Neural progenitor cell (in vitro differentiated cells): Measurements from ENCODE around the gene NUP62.

Experiments used
- EZH2 ChIP-seq: fragments of 200-600 bp; sonication (generic); IDR thresholded peaks from 2 replicates; pipeline ENCODE4 v1.6.1; 2017; ENCODE audit warnings: antibody characterized with exemption, mild to moderate bottlenecking, moderate library complexity
- TF ChIP-seq, protein P1 (sequence below): fragments of 200-600 bp; sonication (generic); IDR thresholded peaks from 2 replicates; pipeline ENCODE4 v1.5.1; 2017; ENCODE audit warnings: antibody characterized with exemption, mild to moderate bottlenecking

DNA sequence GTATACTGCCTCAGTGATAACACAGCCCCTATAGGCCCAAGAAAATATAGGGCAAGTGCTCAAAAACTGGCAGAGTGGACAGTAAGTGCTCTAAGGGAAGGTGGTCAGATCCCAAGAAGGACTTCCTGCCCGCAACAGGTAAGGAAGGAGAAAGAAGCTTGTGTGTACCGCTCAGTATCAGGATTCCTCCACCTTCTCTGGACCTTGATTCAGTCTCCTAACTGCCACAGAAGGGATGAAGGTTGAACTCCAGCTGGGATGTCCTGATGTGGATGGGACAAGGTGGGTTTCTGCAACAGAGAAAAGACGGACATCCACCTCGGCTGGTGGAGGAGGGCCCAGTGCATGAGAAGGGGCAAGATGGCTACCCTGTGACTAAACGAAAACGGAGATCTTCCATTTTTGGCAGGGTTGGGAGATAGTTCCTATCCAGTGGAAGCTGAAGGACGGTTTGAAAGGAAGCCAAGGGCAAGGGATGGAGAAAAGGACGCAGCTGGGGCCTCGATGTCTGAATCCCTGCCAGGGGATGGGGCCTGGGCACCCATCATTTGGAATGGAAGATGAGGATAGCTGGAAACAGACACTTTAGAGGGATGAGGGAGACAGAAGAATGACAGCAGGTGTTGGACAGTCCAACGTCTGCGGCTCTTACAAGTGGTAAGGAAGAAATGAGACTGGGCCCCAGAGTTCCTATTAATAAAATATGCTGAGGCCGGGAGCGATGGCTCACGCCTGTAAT lies 1.6 kb downstream of the NUP62 start:
- TF ChIP-seq, protein P1, sequence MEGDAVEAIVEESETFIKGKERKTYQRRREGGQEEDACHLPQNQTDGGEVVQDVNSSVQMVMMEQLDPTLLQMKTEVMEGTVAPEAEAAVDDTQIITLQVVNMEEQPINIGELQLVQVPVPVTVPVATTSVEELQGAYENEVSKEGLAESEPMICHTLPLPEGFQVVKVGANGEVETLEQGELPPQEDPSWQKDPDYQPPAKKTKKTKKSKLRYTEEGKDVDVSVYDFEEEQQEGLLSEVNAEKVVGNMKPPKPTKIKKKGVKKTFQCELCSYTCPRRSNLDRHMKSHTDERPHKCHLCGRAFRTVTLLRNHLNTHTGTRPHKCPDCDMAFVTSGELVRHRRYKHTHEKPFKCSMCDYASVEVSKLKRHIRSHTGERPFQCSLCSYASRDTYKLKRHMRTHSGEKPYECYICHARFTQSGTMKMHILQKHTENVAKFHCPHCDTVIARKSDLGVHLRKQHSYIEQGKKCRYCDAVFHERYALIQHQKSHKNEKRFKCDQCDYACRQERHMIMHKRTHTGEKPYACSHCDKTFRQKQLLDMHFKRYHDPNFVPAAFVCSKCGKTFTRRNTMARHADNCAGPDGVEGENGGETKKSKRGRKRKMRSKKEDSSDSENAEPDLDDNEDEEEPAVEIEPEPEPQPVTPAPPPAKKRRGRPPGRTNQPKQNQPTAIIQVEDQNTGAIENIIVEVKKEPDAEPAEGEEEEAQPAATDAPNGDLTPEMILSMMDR, result no peak
- no peak for TF ChIP-seq EZH2
